ENCODE measurements around the gene RPP38.

DNA sequence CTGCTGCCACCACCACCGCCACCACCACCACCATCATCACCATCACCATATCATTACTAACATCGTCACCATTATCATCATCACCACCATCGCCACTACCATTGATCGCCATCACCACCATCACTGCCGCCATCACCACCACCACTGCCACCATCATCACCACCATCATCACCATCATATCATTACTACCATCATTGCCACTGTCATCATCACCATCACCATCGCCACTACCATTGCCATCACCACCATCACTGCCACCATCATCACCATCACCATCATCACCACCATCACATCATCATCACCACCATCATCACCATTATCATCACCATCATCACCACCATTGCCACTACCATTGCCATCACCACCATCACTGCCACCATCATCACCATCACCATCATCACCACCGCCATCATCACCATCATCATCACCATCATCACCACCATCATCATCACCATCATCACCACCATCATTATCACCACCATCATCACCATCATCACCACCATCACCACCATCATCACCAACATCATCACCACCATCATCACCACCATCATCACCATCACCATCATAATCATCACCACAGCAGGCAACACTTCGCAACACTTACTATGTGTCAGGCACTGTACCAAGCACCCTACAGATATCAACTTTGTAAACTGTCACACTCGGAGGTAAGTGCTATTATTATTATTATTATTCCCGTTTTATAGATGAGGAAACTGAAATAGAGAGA is 52.1 kb downstream of the RPP38 start:
- TF ChIP-seq, protein P1, sequence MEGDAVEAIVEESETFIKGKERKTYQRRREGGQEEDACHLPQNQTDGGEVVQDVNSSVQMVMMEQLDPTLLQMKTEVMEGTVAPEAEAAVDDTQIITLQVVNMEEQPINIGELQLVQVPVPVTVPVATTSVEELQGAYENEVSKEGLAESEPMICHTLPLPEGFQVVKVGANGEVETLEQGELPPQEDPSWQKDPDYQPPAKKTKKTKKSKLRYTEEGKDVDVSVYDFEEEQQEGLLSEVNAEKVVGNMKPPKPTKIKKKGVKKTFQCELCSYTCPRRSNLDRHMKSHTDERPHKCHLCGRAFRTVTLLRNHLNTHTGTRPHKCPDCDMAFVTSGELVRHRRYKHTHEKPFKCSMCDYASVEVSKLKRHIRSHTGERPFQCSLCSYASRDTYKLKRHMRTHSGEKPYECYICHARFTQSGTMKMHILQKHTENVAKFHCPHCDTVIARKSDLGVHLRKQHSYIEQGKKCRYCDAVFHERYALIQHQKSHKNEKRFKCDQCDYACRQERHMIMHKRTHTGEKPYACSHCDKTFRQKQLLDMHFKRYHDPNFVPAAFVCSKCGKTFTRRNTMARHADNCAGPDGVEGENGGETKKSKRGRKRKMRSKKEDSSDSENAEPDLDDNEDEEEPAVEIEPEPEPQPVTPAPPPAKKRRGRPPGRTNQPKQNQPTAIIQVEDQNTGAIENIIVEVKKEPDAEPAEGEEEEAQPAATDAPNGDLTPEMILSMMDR (IDR thresholded peaks at IDR 0.05 in 8 of 11, conservative IDR thresholded peaks at IDR 0.05 in 3 of 11): no peak
- TF ChIP-seq POLR2A (IDR thresholded peaks at IDR 0.05): no peak
